Measurements from ENCODE around the gene CEMIP. TPM values are rescaled to one million over a fixed set of nuclear protein-coding genes. Genes with fewer than 3 reads are reported as not detected.

CEMIP gene
- total RNA-seq, 4 donors from 2014 or later, result 0.04 TPM; not detected in 3

DNA sequence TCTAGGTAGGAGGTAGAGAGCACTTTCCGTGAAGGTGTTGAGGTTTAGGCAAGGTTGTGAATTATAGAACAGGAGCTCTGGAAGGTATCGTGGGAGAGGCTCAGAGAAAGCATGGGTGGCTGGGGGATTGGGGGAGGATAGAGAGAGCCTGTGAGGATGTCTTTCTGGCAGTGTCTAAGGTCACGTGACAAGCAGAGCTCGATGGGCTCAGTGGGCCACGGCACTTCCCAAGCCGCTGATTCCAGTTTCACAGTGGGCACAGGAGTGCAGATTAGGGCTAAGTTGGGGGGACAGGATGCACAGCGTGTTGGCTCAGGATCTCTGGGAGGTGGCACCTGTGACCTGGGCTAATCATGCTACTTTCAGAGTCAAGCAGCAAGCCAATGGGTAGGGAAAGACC lies 52.0 kb downstream of the CEMIP start:
- DNase-seq (no peak), ATAC-seq (no peak)
- H3K27me3 ChIP-seq, result no peaks in the 10 kb centered on the region
- H3K9me3 ChIP-seq, result no peaks in the 10 kb centered on the region
- no peak overlapping the region for H3K4me3 ChIP-seq
- H3K27ac ChIP-seq, result no peak overlapping the region
- no peaks in the 10 kb centered on the region for H3K4me1 ChIP-seq
- H3K36me3 ChIP-seq, result no peaks in the 10 kb centered on the region
- no peak for TF ChIP-seq POLR2A (IDR thresholded peaks at IDR 0.05)
- TF ChIP-seq, protein P1, sequence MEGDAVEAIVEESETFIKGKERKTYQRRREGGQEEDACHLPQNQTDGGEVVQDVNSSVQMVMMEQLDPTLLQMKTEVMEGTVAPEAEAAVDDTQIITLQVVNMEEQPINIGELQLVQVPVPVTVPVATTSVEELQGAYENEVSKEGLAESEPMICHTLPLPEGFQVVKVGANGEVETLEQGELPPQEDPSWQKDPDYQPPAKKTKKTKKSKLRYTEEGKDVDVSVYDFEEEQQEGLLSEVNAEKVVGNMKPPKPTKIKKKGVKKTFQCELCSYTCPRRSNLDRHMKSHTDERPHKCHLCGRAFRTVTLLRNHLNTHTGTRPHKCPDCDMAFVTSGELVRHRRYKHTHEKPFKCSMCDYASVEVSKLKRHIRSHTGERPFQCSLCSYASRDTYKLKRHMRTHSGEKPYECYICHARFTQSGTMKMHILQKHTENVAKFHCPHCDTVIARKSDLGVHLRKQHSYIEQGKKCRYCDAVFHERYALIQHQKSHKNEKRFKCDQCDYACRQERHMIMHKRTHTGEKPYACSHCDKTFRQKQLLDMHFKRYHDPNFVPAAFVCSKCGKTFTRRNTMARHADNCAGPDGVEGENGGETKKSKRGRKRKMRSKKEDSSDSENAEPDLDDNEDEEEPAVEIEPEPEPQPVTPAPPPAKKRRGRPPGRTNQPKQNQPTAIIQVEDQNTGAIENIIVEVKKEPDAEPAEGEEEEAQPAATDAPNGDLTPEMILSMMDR (IDR thresholded peaks at IDR 0.05 in 4 of 5, conservative IDR thresholded peaks at IDR 0.05 in 1 of 5), result no peak
- in situ Hi-C loops (cut with MboI; ENCODE audit: low sequenced_read_pairs in 4 of 4) (no loop called here), intact Hi-C loops (cut with DNase I; ENCODE audit: low total_unique reads) (no loop called here)

DNA sequence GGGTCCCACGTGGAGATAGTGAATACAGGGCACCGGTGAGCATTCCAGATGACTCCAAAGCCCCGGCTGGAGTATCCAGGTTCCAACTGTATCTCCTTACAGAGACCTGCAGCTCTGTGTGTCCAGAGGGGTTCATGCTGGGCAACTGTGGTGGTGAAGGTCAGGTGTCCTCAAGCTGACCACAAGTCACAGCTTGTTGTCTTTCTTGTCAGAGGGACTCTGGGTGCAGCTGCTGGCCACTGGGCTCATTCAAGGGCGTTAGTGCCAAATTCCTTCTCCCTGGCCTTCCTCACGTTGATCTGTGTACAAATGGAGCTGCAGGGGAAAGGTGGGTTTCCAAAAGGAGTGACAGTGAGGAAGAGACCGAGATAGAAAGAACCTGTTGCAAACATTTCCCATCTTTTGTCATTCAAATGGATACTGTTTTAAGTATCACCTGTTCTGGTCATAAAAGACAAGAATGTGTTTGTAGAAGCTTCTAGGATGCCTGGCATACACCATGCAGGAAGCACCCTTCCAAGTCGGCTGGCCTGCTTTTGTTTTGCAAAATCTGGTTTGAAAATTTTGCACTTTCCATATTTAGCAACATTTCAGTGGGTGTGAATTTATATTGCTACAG lies 52.5 kb downstream of the CEMIP start:
- no peak for TF ChIP-seq POLR2A (IDR thresholded peaks at IDR 0.05)
- TF ChIP-seq, protein P1 (IDR thresholded peaks at IDR 0.05 in 4 of 5, conservative IDR thresholded peaks at IDR 0.05 in 1 of 5), result no peak
- no peaks in the 10 kb centered on the region for H3K36me3 ChIP-seq
- no peak for ATAC-seq
- H3K9me3 ChIP-seq, result no peaks in the 10 kb centered on the region
- intact Hi-C loops (cut with DNase I; ENCODE audit: low total_unique reads), result no loop called here
- H3K27ac ChIP-seq, result no peak overlapping the region
- H3K27me3 ChIP-seq, result no peaks in the 10 kb centered on the region
- H3K4me3 ChIP-seq, result no peak overlapping the region
- DNase-seq, result no peak
- H3K4me1 ChIP-seq, result no peaks in the 10 kb centered on the region
- in situ Hi-C loops (cut with MboI; ENCODE audit: low sequenced_read_pairs in 4 of 4), result no loop called here

DNA sequence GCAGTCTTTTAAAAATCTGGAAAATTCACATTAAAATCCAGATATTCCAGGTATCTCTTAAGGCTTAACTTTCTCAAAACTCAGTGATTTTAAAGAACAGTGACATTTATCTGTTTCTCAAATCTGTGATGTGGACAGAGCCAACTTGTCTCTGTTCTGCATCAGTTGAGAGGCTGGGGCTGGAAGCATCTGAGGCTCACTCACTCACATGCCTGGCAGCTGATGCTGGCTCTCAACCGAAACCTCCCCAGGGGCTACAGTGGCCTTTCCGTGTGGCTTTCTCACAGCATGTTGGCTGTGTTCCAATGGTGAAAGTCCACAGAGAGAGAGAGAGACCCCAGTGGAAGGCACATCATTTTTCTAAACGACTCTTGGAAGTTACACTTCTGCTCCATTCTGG lies 53.5 kb downstream of the CEMIP start:
- ATAC-seq (no peak), DNase-seq (no peak)
- Histone ChIP-seq H3K4me1 (no peaks in the 10 kb centered on the region), H3K36me3 (no peaks in the 10 kb centered on the region), H3K4me3 (no peak overlapping the region), H3K27me3 (no peaks in the 10 kb centered on the region), H3K9me3 (no peaks in the 10 kb centered on the region), H3K27ac (no peak overlapping the region)
- in situ Hi-C loops (cut with MboI; ENCODE audit: low sequenced_read_pairs in 4 of 4), result no loop called here
- intact Hi-C loops (cut with DNase I; ENCODE audit: low total_unique reads), result no loop called here
- no peak for TF ChIP-seq POLR2A (IDR thresholded peaks at IDR 0.05)
- TF ChIP-seq, protein P1 (IDR thresholded peaks at IDR 0.05 in 4 of 5, conservative IDR thresholded peaks at IDR 0.05 in 1 of 5), result no peak

DNA sequence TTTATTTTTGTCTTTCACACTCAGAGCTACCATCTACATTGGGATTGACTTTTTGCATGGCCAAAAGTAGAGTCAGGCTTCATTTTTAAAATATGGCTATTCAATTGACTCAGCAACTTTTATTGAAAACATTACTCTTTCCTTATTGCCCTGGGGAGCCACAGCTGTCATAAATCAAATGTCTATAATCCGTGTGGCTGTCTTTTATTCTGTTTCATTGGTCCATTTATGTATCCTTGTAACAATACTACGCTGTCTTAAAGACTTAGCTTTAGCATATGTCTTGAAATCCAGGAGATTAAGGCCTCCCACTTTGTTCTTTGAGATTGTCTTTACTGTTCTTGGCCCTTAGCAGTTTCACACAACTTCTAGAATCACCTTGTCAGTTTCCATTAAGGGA lies 55.2 kb downstream of the CEMIP start:
- no peaks in the 10 kb centered on the region for H3K27me3 ChIP-seq
- no peak for ATAC-seq
- H3K9me3 ChIP-seq, result no peaks in the 10 kb centered on the region
- TF ChIP-seq, protein P1 (IDR thresholded peaks at IDR 0.05 in 4 of 5, conservative IDR thresholded peaks at IDR 0.05 in 1 of 5), result no peak
- no peak for TF ChIP-seq POLR2A (IDR thresholded peaks at IDR 0.05)
- DNase-seq, result no peak
- H3K4me1 ChIP-seq, result no peaks in the 10 kb centered on the region
- H3K27ac ChIP-seq, result no peak overlapping the region
- intact Hi-C loops (cut with DNase I; ENCODE audit: low total_unique reads), result no loop called here
- in situ Hi-C loops (cut with MboI; ENCODE audit: low sequenced_read_pairs in 4 of 4), result no loop called here
- no peak overlapping the region for H3K4me3 ChIP-seq
- H3K36me3 ChIP-seq, result no peaks in the 10 kb centered on the region

DNA sequence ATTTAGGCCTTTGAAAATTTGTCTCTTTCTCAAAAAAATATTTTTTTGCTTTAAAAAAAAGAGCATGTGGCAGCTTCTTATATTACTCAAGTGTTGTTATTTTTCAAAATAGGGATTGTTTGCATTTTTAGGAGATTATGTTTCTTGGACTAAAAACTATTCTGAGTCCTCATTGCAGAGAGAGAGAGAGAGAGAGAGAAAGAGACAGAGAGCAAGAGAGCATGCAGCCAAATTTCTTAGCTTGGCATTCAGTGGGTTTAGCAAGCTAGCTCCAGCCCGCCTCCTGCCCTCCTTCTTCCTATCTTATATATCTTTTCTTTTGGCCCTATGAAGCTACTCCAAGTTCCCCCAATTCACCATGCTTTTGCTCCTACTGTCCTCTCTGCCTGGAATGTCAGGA lies 55.7 kb downstream of the CEMIP start:
- ATAC-seq, result no peak
- no peak for TF ChIP-seq POLR2A (IDR thresholded peaks at IDR 0.05)
- TF ChIP-seq, protein P1 (IDR thresholded peaks at IDR 0.05 in 4 of 5, conservative IDR thresholded peaks at IDR 0.05 in 1 of 5), result no peak
- no peaks in the 10 kb centered on the region for H3K36me3 ChIP-seq
- H3K27me3 ChIP-seq, result no peaks in the 10 kb centered on the region
- no peak for DNase-seq
- H3K4me1 ChIP-seq, result no peaks in the 10 kb centered on the region
- H3K9me3 ChIP-seq, result no peaks in the 10 kb centered on the region
- no peak overlapping the region for H3K4me3 ChIP-seq
- H3K27ac ChIP-seq, result no peak overlapping the region
- in situ Hi-C loops (cut with MboI; ENCODE audit: low sequenced_read_pairs in 4 of 4), result no loop called here
- intact Hi-C loops (cut with DNase I; ENCODE audit: low total_unique reads), result no loop called here
